Naive thymus-derived CD8-positive, alpha-beta T cell (primary cell): Measurements from ENCODE around the gene DDAH1. TPM values are rescaled to one million over a fixed set of nuclear protein-coding genes. Genes with fewer than 3 reads are reported as not detected.
"Not testable (repeated sequence)": the region's sequence is repeated elsewhere in the genome, so short reads cannot be mapped to it uniquely, and the experiment has no call there.

Source experiments
- ATAC-seq, 2 donors: fragments of 150-1000 bp; cut with Tn5 transposase in 1 of 2; sonication (Bioruptor Pico), chemical (Tn5 transposase) in 1 of 2; 1 replicate in 1 of 2; 2 replicates in 1 of 2; pipeline ENCODE4 v1.10.0; 2021; ENCODE audit warnings: mild to moderate bottlenecking in 2 of 2, moderate library complexity in 2 of 2
- POLR2A ChIA-PET: fragments of 350-600 bp; sonication (Branson Sonifier 250); formaldehyde crosslinking; loops from one replicate; lab custom pipeline; 2021; ENCODE audit warnings: antibody characterized with exemption; lab: Charles Lee
- DNase-seq, 10 donors: peaks; one replicate each; pipeline versions ENCODE4 v3.0.0 to v3.0.0-alpha.2; 2020 to 2022
- H3K27ac Mint-ChIP-seq, 10 donors: one replicate each; pipeline ENCODE4 v1.8.0; 2020 to 2022; ENCODE audit warnings: mild to moderate bottlenecking in 10 of 10, mixed read lengths in 10 of 10, moderate library complexity in 4 of 10, inconsistent platforms in 1 of 10
- H3K27me3 Mint-ChIP-seq, 5 donors: one replicate each; pipeline ENCODE4 v1.8.0; 2021 to 2022; ENCODE audit warnings: mixed read lengths in 5 of 5
- H3K36me3 Mint-ChIP-seq, 3 donors: one replicate each; pipeline ENCODE4 v1.8.0; 2020 to 2022; ENCODE audit warnings: mixed read lengths in 3 of 3, mild to moderate bottlenecking in 2 of 3, inconsistent platforms in 1 of 3
- H3K4me1 Mint-ChIP-seq, 4 donors: one replicate each; pipeline ENCODE4 v1.8.0; 2021 to 2022; ENCODE audit warnings: mixed read lengths in 4 of 4
- H3K4me3 Mint-ChIP-seq, 10 donors: one replicate each; pipeline ENCODE4 v1.8.0; 2020 to 2022; ENCODE audit warnings: mild to moderate bottlenecking in 10 of 10, mixed read lengths in 10 of 10, moderate library complexity in 6 of 10, inconsistent platforms in 1 of 10
- H3K9me3 Mint-ChIP-seq, 9 donors: one replicate each; pipeline ENCODE4 v1.8.0; 2020 to 2022; ENCODE audit warnings: mixed read lengths in 9 of 9, mild to moderate bottlenecking in 3 of 9, inconsistent platforms in 1 of 9, moderate library complexity in 1 of 9
- polyA plus RNA-seq, 3 donors: library from polyadenylated mRNA; unstranded; fragments of 300-500 nt; fragmentation: Illumina TruSeq; gene quantifications; one replicate each; pipeline ENCODE4 v1.2.3, GENCODE V29; 2021
- total RNA-seq, 8 experiments: library from RNA in 2 of 8; stranded (reverse) in 2 of 8; gene quantifications; one replicate each; pipeline ENCODE4 v1.2.3 and lab custom pipeline; 2021 to 2026

DDAH1 gene
- total and polyA plus RNA-seq, 5 experiments from 2014 or later: not detected

DNA sequence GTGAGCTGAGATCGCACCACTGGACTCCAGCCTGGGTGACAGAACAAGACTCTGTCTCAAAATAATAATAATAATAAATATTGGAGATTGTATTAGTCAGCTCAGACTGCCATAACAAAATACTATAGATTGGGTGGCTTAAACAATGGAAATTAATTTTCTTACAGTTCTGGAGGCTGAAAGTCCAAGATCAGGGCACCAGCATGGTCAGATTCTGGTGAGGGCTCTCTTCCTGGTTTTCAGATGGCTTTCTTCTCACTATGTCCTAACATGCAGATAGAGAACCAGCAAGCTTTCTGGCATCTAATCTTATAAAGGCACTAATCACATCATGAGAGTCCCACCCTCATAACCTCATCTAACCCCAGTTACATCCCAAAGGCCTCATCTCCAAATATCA lies 23.2 kb upstream of the DDAH1 start:
- no peaks in the 10 kb centered on the region for H3K9me3 Mint-ChIP-seq
- ATAC-seq: no peak

GRCh38 chr1:85485516-85485915 lies 20.6 kb upstream of the DDAH1 start:
- Mint-ChIP-seq H3K27ac (no peak overlapping the region), H3K4me1 (peaks cover 0 to 2% (median 0%) of the 10 kb centered on the region in 4 donors), H3K4me3 (no peak overlapping the region), H3K36me3 (no peaks in the 10 kb centered on the region), H3K27me3 (peaks cover 0 to 21% (median 10%) of the 10 kb centered on the region in 5 donors), H3K9me3 (no peaks in the 10 kb centered on the region)
- POLR2A ChIA-PET: no interaction called here
- DNase-seq (no peak), ATAC-seq (no peak)

More for the DNA sequence above, 23.2 kb upstream of the DDAH1 start:
- no peak overlapping the region for H3K4me3 Mint-ChIP-seq
- H3K27ac Mint-ChIP-seq: no peak overlapping the region
- H3K36me3 Mint-ChIP-seq: no peaks in the 10 kb centered on the region
- POLR2A ChIA-PET: no interaction called here
- peaks cover 0 to 2% (median 0%) of the 10 kb centered on the region in 4 donors for H3K4me1 Mint-ChIP-seq
- DNase-seq: no peak
- peaks cover 0 to 19% (median 10%) of the 10 kb centered on the region in 5 donors for H3K27me3 Mint-ChIP-seq

DNA sequence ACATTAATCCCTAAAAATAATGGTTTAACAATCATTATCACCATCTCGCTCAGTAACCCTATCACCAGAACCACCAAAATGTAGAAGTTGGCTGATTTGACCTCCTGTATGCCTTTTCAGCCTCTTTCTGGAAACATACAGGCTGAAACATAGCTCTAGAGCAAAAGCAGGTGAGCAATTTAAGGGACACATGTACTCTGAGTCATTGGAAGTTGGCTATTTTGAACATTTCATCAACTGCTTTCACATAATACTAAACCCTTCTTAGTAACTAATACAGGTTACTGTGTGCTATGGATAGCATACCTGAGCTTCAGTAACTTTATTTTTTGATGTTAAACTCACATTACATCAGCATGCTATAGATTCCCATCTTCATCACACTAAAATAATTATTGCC lies 19.8 kb upstream of the DDAH1 start:
- Mint-ChIP-seq H3K4me1 (peaks cover 0 to 2% (median 0%) of the 10 kb centered on the region in 4 donors), H3K36me3 (no peaks in the 10 kb centered on the region), H3K4me3 (no peak overlapping the region), H3K27me3 (peaks cover 0 to 17% (median 13%) of the 10 kb centered on the region in 5 donors), H3K9me3 (no peaks in the 10 kb centered on the region), H3K27ac (peak overlapping the region in 1 of 10 donors; percentile 4)
- POLR2A ChIA-PET: no interaction called here
- no peak for ATAC-seq
- no peak for DNase-seq

DNA sequence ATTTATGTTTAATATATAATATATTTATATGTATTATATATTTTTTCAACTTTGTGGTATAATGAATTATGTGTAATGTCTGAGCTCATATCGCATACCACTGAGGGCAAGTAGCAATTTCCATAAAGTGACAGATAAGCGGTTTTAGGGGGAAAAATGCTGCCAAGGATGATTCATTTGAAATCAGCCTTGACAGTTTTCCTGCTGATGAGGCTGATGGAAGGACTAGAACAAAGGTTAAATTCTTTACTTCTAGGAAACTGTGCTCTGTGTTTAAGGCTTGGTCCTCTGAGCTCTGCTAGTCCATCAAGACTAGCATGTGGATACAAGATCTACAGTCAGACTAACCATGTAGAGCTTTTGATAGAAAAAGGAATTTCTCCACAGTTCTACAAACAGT lies 19.3 kb upstream of the DDAH1 start:
- no peak for ATAC-seq
- H3K4me3 Mint-ChIP-seq: no peak overlapping the region
- H3K9me3 Mint-ChIP-seq: no peaks in the 10 kb centered on the region
- H3K27me3 Mint-ChIP-seq: peaks cover 0 to 17% (median 11%) of the 10 kb centered on the region in 5 donors
- no peaks in the 10 kb centered on the region for H3K36me3 Mint-ChIP-seq
- POLR2A ChIA-PET: no interaction called here
- no peak overlapping the region for H3K27ac Mint-ChIP-seq
- DNase-seq: no peak
- no peaks in the 10 kb centered on the region for H3K4me1 Mint-ChIP-seq

GRCh38 chr1:85481688-85482087 lies 16.7 kb upstream of the DDAH1 start:
- Mint-ChIP-seq H3K27ac (no peak overlapping the region), H3K4me1 (no peaks in the 10 kb centered on the region), H3K9me3 (no peaks in the 10 kb centered on the region), H3K27me3 (peaks cover 7 to 21% (median 15%) of the 10 kb centered on the region in 5 donors), H3K4me3 (no peak overlapping the region), H3K36me3 (no peaks in the 10 kb centered on the region)
- POLR2A ChIA-PET: no interaction called here
- ATAC-seq (no peak), DNase-seq (no peak)

DNA sequence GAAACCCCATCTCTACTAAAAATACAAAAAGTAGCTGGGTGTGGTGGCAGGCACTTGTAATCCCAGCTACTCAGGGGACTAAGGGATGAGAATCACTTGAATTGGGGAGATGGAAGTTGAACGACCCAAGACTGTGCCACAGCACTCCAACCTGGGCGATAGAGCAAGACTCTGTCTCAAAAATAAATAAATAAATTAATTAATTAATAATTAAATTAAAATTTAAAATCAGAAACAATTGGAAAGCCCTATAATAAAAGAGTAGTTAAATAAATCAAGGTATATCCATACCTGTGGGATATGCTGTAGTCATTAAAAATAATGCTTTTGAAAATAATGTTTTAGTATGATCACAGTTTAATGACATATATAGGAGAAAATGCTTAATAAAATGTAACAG lies 15.6 kb upstream of the DDAH1 start:
- ATAC-seq: no peak

DNA sequence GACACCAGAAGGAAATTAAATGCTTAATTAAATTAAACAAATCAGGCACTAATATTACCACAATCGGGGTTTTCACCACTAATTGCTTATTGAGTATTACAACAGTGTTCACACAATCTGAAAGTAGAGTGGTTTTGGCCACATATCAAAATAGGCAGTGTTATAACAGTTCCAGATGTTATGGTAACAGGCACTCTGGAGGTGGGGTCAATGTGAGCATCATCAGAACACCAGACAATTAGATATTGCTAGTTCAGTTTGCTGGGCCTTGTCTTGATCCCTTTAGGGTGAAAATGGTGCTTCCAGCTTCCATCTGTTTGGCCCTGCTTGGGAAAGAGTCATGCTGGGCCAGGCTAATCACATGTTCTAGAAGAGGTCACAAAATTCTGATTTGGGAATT lies 14.5 kb upstream of the DDAH1 start:
- no peak overlapping the region for H3K27ac Mint-ChIP-seq
- DNase-seq: no peak
- peaks cover 0 to 3% (median 0%) of the 10 kb centered on the region in 9 donors for H3K9me3 Mint-ChIP-seq
- no peak overlapping the region for H3K4me3 Mint-ChIP-seq
- H3K4me1 Mint-ChIP-seq: no peaks in the 10 kb centered on the region
- peaks cover 8 to 21% (median 18%) of the 10 kb centered on the region in 5 donors for H3K27me3 Mint-ChIP-seq
- no peak for ATAC-seq
- POLR2A ChIA-PET: no interaction called here
- H3K36me3 Mint-ChIP-seq: no peaks in the 10 kb centered on the region

More for the DNA sequence above, 15.6 kb upstream of the DDAH1 start:
- Mint-ChIP-seq H3K27me3 (peaks cover 8 to 21% (median 17%) of the 10 kb centered on the region in 5 donors), H3K9me3 (no peaks in the 10 kb centered on the region), H3K27ac (no peak overlapping the region), H3K4me1 (no peaks in the 10 kb centered on the region), H3K4me3 (no peak overlapping the region), H3K36me3 (no peaks in the 10 kb centered on the region)
- no peak for DNase-seq
- POLR2A ChIA-PET: no interaction called here

DNA sequence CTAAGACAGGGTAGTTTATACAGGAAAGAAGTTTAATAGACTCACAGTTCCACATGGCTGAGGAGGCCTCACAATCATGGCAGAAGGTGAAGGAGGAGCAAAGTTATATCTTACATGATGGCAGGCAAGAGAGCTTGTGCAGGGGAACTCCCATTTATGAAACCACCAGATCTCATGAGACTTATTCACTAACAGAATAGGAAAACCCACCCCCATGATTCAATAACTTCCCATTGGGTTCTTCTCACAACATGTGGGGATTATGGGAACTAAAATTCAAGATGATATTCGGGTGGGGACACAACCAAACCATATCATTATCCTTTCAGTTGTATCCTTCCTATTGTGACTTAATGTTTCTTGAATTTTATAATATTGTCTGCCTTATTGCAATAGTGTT lies 13.4 kb upstream of the DDAH1 start:
- H3K4me1 Mint-ChIP-seq: no peaks in the 10 kb centered on the region
- POLR2A ChIA-PET: no interaction called here
- H3K27ac Mint-ChIP-seq: no peak overlapping the region
- no peaks in the 10 kb centered on the region for H3K36me3 Mint-ChIP-seq
- no peak overlapping the region for H3K4me3 Mint-ChIP-seq
- peaks cover 10 to 31% (median 27%) of the 10 kb centered on the region in 5 donors for H3K27me3 Mint-ChIP-seq
- ATAC-seq: no peak
- no peak for DNase-seq
- H3K9me3 Mint-ChIP-seq: peaks cover 0 to 10% (median 0%) of the 10 kb centered on the region in 9 donors

GRCh38 chr1:85475055-85475454 lies 10.1 kb upstream of the DDAH1 start:
- ATAC-seq: no peak
- Mint-ChIP-seq H3K4me3 (no peak overlapping the region), H3K36me3 (no peaks in the 10 kb centered on the region), H3K27me3 (peaks cover 7 to 46% (median 24%) of the 10 kb centered on the region in 5 donors), H3K9me3 (peaks cover 0 to 10% (median 0%) of the 10 kb centered on the region in 9 donors), H3K4me1 (no peaks in the 10 kb centered on the region), H3K27ac (no peak overlapping the region)
- POLR2A ChIA-PET: no interaction called here
- DNase-seq: no peak

GRCh38 chr1:85473390-85473789 lies 8.4 kb upstream of the DDAH1 start:
- H3K36me3 Mint-ChIP-seq: peaks cover 0 to 5% (median 0%) of the 10 kb centered on the region in 3 donors
- H3K27ac Mint-ChIP-seq: no peak overlapping the region
- H3K4me3 Mint-ChIP-seq: no peak overlapping the region
- H3K4me1 Mint-ChIP-seq: no peaks in the 10 kb centered on the region
- DNase-seq: no peak
- peaks cover 4 to 54% (median 27%) of the 10 kb centered on the region in 5 donors for H3K27me3 Mint-ChIP-seq
- POLR2A ChIA-PET: no interaction called here
- ATAC-seq: no peak
- H3K9me3 Mint-ChIP-seq: peaks cover 0 to 10% (median 0%) of the 10 kb centered on the region in 9 donors

DNA sequence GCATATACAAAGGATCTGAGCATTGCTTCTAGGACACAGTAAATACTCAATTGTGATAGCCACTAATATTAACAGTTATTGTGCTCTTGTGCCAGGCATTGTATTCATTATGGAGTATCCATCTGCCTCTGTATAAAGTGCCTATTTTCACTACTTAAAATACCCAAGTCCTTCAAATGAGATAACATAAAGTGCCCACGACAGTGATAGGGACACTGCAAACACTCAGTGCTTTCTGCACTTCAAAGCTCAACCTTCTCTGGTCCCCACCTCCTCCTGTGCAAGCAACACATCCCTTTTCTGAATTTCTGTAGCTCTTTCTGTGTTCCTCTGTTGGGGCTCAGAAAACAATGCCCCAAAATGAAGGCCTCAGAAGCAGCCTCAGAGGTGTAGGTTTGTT lies 6.6 kb upstream of the DDAH1 start:
- H3K27ac Mint-ChIP-seq: no peak overlapping the region
- H3K4me3 Mint-ChIP-seq: no peak overlapping the region
- DNase-seq: no peak
- peaks cover 0 to 8% (median 0%) of the 10 kb centered on the region in 3 donors for H3K36me3 Mint-ChIP-seq
- no peak for ATAC-seq
- H3K4me1 Mint-ChIP-seq: no peaks in the 10 kb centered on the region
- H3K9me3 Mint-ChIP-seq: peaks cover 0 to 10% (median 0%) of the 10 kb centered on the region in 9 donors
- peaks cover 13 to 61% (median 31%) of the 10 kb centered on the region in 5 donors for H3K27me3 Mint-ChIP-seq
- POLR2A ChIA-PET: no interaction called here

- H3K4me1 Mint-ChIP-seq, DNase-seq, ATAC-seq, POLR2A ChIA-PET, H3K27ac Mint-ChIP-seq, H3K9me3 Mint-ChIP-seq, H3K36me3 Mint-ChIP-seq, H3K4me3 Mint-ChIP-seq: not testable (repeated sequence)
- peaks cover 20 to 53% (median 40%) of the 10 kb centered on the region in 5 donors for H3K27me3 Mint-ChIP-seq
These were observed 5.2 kb upstream of the DDAH1 start for GRCh38 chr1:85470130-85470529.

DNA sequence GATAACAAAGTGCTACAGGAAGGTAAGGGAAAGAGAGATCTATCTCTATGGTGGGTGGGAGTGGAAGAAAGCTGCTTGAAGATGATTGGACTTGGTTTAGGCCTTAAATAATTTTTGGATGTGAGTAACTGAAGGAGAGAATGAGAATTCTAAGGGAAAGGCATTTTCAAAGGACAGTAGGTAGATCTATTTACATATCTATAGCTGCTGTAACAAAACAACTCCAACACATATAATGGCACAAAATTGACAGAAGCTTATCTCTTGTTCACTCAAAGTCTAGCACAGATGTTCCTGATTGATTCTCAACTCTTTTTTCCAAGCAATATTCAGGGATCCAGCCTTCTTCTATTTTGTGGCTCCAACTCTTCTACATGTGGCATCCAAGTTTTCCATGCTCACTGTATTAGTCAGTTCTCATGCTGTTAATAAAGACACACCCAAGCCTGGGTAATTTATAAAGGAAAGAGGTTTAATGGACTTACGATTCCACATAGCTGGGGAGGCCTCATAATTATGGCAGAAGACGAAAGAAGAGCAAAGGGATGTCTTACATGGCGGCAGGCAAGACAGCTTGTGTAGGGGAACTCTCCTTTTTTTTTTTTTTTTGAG lies 3.1 kb upstream of the DDAH1 start:
- Mint-ChIP-seq H3K9me3 (peaks cover 0 to 5% (median 0%) of the 10 kb centered on the region in 9 donors), H3K36me3 (peaks cover 0 to 14% (median 0%) of the 10 kb centered on the region in 3 donors), H3K4me1 (peaks cover 3 to 10% (median 8%) of the 10 kb centered on the region in 4 donors), H3K27me3 (peaks cover 26 to 51% (median 44%) of the 10 kb centered on the region in 5 donors), H3K27ac (no peak overlapping the region), H3K4me3 (no peak overlapping the region)
- ATAC-seq (no peak), DNase-seq (no peak)
- POLR2A ChIA-PET: no interaction called here
